ENCODE measurements around the gene GAL3ST2.

GAL3ST2 gene

DNA sequence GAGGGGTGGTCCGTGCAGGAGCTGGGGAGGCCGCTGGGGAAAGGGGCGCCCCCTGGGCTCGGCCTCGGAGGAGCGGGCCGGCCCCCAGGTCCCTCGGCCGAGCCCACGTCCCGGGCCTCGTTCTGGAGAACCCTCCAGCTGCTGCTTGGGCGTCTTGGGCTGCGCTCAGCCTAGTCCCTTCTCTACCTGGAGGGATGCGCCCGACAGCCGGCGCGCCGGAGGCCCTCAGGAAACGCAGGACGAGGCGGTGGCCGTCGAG is 42.5 kb upstream of the GAL3ST2 start:
- TF ChIP-seq, protein P1, sequence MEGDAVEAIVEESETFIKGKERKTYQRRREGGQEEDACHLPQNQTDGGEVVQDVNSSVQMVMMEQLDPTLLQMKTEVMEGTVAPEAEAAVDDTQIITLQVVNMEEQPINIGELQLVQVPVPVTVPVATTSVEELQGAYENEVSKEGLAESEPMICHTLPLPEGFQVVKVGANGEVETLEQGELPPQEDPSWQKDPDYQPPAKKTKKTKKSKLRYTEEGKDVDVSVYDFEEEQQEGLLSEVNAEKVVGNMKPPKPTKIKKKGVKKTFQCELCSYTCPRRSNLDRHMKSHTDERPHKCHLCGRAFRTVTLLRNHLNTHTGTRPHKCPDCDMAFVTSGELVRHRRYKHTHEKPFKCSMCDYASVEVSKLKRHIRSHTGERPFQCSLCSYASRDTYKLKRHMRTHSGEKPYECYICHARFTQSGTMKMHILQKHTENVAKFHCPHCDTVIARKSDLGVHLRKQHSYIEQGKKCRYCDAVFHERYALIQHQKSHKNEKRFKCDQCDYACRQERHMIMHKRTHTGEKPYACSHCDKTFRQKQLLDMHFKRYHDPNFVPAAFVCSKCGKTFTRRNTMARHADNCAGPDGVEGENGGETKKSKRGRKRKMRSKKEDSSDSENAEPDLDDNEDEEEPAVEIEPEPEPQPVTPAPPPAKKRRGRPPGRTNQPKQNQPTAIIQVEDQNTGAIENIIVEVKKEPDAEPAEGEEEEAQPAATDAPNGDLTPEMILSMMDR (IDR thresholded peaks at IDR 0.05; ENCODE audit: low read depth, low read length): no peak
- H3K4me3 ChIP-seq (ENCODE audit: low read depth, low read length): peak overlapping the region; percentile 54

DNA sequence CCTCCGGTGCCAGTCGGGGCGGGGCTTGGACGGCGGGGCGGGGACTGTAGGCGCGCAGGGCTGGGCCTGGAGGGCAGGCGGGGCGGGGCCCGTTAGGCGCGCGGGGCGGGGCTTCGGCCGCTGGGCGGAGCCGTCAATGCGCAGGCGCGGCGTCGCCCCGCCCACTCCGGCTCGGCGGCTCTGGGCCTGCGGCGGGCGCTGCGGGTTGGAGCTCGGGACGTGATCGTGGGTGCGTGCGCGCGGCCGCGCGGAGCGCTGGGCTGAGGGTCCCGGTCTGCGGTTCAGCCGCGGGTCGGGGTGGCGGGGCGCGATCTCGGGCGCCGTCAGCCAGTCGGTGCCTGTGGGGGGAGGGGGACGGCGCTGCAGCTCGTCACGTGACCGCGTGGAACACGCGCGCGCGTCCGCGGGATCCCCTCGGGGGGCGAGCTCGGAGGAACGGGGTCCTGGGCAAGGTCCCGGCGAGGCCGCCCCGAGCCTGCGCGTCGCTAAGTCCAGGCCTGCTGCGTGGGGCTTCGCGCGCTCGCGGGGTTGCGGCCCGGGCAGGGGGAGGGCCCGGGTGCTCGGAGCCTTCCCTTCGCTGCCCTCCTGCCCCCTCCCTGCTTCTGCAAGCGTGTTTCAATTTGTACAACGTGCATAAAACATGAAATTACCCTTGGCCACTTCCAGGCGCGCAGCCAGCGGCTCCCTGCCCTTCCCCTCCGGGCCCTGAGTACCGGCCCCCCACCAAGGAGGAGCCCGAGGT is 42.0 kb upstream of the GAL3ST2 start, which contains the start of gene D2HGDH:
D2HGDH (plus strand) TSS at position 164 of the 742 bp plus-strand sequence. CDS start 595 bp downstream, outside the sequence.
- H3K4me3 ChIP-seq (ENCODE audit: low read depth, low read length): peak within 1 kb of the TSS; percentile 80
- TF ChIP-seq, protein P1 (IDR thresholded peaks at IDR 0.05; ENCODE audit: low read depth, low read length): no peak

DNA sequence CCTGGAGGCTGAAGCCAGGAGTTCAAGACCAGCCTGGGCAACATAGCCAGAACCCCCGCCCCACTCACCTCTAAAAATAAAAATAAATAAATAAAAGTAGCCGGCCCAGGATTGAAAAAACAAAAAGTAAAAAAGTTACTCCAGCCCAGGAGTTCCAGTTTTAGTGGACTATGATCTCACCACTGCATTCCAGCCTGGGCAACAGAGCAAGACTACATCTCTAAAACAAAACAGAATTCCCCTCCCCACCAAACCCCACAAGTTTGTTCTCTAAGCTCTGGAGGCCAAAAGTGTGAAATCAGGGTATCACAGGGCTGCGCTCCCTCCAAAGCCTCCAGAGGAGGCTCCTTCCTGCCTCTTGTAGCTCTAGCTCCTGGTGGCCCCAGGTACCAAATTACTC is 40.5 kb upstream of the GAL3ST2 start:
- H3K4me3 ChIP-seq (ENCODE audit: low read depth, low read length): no peak overlapping the region
- TF ChIP-seq, protein P1 (IDR thresholded peaks at IDR 0.05; ENCODE audit: low read depth, low read length): no peak

DNA sequence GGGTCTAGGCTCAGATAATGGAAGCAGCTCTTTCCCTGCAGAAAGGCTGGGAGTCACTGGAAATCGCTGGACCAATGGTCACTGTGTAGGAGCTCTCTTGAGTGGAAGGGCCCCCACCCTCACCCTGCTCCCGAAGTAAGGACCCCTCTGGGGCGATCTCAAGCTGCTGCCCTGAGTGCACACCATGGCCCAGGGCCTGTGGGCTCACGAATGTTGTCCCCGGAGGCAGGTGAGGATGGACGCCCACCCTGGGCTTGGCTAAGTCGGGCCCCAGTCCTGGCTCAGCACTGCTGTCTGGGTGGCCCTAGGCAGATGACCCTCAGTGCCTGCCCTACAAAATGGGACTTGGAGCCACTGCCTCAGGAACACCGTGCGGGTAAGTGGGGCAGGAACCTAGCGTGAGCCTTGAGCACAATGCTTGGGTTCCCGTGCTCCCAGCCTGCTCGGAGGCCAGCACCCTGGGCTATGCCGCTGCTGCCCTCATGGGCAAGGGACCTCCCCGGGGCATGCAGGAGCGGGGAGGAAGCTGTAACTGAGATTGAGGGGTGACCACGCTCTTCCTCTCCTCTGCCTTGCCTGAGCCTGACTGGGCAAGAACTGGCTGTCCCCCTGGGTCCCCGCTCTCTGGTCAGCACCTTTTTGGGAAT is 38.5 kb upstream of the GAL3ST2 start:
- H3K4me3 ChIP-seq (ENCODE audit: low read depth, low read length): no peak overlapping the region
- TF ChIP-seq, protein P1 (IDR thresholded peaks at IDR 0.05; ENCODE audit: low read depth, low read length): no peak

DNA sequence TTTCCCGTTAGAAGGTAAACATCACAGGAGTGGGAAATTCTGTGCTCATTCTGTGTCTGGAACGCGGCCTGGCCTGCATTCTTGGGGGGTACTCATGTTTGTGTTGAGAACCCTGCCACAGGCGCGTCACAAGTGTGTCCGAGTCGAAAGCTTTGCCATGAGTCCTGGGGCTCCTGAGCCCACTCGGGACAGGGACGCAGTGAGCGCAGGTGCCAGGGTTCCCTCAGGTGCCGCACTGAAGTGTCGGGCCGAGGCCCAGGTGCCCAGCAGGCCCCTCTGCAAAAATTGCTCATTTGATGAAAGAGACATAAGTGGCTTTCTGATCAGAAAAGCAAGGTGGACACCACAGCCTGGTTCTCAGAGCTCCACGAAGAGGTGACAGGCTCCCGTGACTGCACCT is 37.4 kb upstream of the GAL3ST2 start:
- H3K4me3 ChIP-seq (ENCODE audit: low read depth, low read length): no peak overlapping the region
- TF ChIP-seq, protein P1 (IDR thresholded peaks at IDR 0.05; ENCODE audit: low read depth, low read length): no peak

DNA sequence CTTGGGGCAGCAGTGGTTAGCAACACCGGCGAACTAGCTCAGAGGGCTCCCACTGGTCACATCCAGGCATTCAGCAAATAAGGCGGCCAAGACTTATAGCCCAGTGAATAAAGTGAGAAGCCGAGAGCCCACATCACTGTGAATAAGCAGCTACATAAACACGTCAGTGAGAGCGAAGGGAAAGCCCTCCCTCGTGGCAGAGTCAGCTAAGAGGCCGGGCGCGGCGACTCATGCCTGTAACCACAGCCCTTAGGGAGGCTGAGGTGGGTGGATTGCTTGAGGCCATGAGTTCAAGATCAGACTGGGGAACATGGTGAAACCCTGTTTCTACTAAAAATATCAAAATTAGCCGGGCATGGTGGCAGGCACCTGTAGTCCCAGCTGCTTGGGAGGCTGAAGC is 37.0 kb upstream of the GAL3ST2 start:
- no peak overlapping the region for H3K4me3 ChIP-seq (ENCODE audit: low read depth, low read length)
- TF ChIP-seq, protein P1 (IDR thresholded peaks at IDR 0.05; ENCODE audit: low read depth, low read length): no peak

DNA sequence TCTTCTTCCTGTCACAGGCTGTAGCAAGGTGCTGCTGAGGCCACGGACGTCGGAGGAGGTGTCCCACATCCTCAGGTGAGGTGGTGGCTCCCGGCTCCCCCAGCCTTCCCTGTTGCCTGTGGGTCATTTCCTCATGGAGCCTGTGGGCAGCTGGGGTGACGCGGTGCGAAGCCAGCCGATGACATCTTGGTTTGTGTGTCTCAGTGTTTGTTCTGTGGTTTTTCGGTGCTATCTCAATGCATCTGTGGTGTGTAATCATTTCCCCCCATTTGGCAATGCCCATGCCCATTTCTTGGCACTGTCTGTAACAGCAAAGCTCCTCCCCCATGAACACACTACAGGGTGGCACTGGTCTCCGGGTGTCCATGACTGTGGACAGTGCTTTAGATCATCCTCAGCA is 35.6 kb upstream of the GAL3ST2 start:
- H3K4me3 ChIP-seq (ENCODE audit: low read depth, low read length): no peak overlapping the region
- TF ChIP-seq, protein P1 (IDR thresholded peaks at IDR 0.05; ENCODE audit: low read depth, low read length): no peak

Data from WI38 (cell line).